B cell (primary cell): ENCODE data around the gene FNDC3A.

Experiments used
- CTCF ChIP-seq: fragments of 200-600 bp; IDR thresholded peaks from one replicate; pipeline ENCODE4 v1.8.0; 2022; ENCODE audit warnings: antibody characterized with exemption, mild to moderate bottlenecking
- EZH2 ChIP-seq: IDR thresholded peaks from 2 replicates; pipeline ENCODE4 v1.6.1; 2012; ENCODE audit warnings: borderline replicate concordance, low read depth, mild to moderate bottlenecking, moderate library complexity, low read length; ENCODE audit not compliant: insufficient read depth, poor library complexity, severe bottlenecking

GRCh38 chr13:48977973-48978372 lies 2.3 kb downstream of the FNDC3A start:
- TF ChIP-seq CTCF = no peak
- TF ChIP-seq EZH2 = no peak
